SU-DHL-6 (cell line): ENCODE results near the gene UGT1A4.

ENCODE experiments used
- H2AFZ ChIP-seq: fragments of 200-600 bp; sonication (generic); 2 replicates; pipeline ENCODE4 v1.6.1; 2014; ENCODE audit warnings: low read depth, mild to moderate bottlenecking, moderate library complexity, mixed read lengths, antibody characterized with exemption, low read length; ENCODE audit not compliant: severe bottlenecking
- H3F3A ChIP-seq: fragments of 200-600 bp; shearing (Covaris generic); 2 replicates; pipeline ENCODE4 v1.6.0; 2016; ENCODE audit warnings: antibody characterized with exemption, mild to moderate bottlenecking; ENCODE audit not compliant: insufficient read depth
- H3K27ac ChIP-seq: fragments of 200-600 bp; sonication (generic); 2 replicates; pipeline ENCODE4 v1.5.1; 2016; ENCODE audit warnings: low read depth, mild to moderate bottlenecking, low read length, moderate library complexity, mixed read lengths
- H3K27me3 ChIP-seq: fragments of 200-600 bp; sonication (generic), shearing (Covaris generic); 2 replicates; pipeline ENCODE4 v1.6.0; 2014; ENCODE audit warnings: mild to moderate bottlenecking, low read length
- H3K36me3 ChIP-seq: fragments of 200-600 bp; sonication (generic); 2 replicates; pipeline ENCODE4 v1.6.1; 2014; ENCODE audit warnings: mild to moderate bottlenecking, low read length, mixed read lengths
- H3K4me2 ChIP-seq: fragments of 300-600, 200-600 bp; shearing (Covaris generic), sonication (generic); 2 replicates; pipeline ENCODE4 v1.6.0; 2014; ENCODE audit warnings: low read length, low read depth, mild to moderate bottlenecking; ENCODE audit not compliant: poor library complexity, severe bottlenecking
- H3K4me3 ChIP-seq: fragments of 200-600 bp; sonication (generic); 2 replicates; pipeline ENCODE4 v1.5.1; 2014; ENCODE audit warnings: antibody characterized with exemption, low read length, mild to moderate bottlenecking, mixed read lengths; ENCODE audit not compliant: insufficient read depth, poor library complexity, severe bottlenecking
- H3K79me2 ChIP-seq: fragments of 200-600 bp; sonication (generic); 2 replicates; pipeline ENCODE4 v1.6.1; 2014; ENCODE audit warnings: mild to moderate bottlenecking, low read length, moderate library complexity; ENCODE audit not compliant: insufficient read depth
- H3K9ac ChIP-seq: fragments of 200-600 bp; sonication (generic); 2 replicates; pipeline ENCODE4 v1.7.0; 2014; ENCODE audit warnings: mild to moderate bottlenecking, low read length
- H3K9me2 ChIP-seq: fragments of 200-600 bp; sonication (generic); replicated peaks from 2 replicates; pipeline ENCODE4 v1.6.1; 2014; ENCODE audit warnings: low read length; ENCODE audit not compliant: insufficient read depth
- H3K9me3 ChIP-seq: fragments of 200-600 bp; sonication (generic); 2 replicates; pipeline ENCODE4 v1.6.1; 2014; ENCODE audit warnings: low read length, mixed read lengths; ENCODE audit not compliant: insufficient read depth
- H4K20me1 ChIP-seq: fragments of 200-600 bp; sonication (generic); 2 replicates; pipeline ENCODE4 v1.6.1; 2014; ENCODE audit warnings: low read depth, mild to moderate bottlenecking, antibody characterized with exemption, low read length, moderate library complexity, mixed read lengths
- EZH2phosphoT487 ChIP-seq: fragments of 200-600 bp; sonication (generic), shearing (Covaris generic); conservative IDR thresholded peaks from 2 replicates; pipeline ENCODE4 v1.6.1; 2018; ENCODE audit warnings: mild to moderate bottlenecking, antibody characterized with exemption, low read length, moderate library complexity, mixed read lengths
- TF ChIP-seq, protein P1 (sequence below): fragments of 200-600 bp; sonication (generic); IDR thresholded peaks from one replicate; pipeline ENCODE4 v1.5.1; 2017; ENCODE audit warnings: antibody characterized with exemption, mild to moderate bottlenecking, low read length, moderate library complexity; ENCODE audit not compliant: insufficient read depth, poor library complexity, severe bottlenecking

The UGT1A4 gene

GRCh38 chr2:233758849-233759248 lies 40.3 kb downstream of the UGT1A4 start:
- no peaks in the 10 kb centered on the region for H3K27me3 ChIP-seq
- no peak overlapping the region for H3K4me3 ChIP-seq
- H3K27ac ChIP-seq: no peak overlapping the region
- no peak for TF ChIP-seq EZH2phosphoT487
- TF ChIP-seq, protein P1, sequence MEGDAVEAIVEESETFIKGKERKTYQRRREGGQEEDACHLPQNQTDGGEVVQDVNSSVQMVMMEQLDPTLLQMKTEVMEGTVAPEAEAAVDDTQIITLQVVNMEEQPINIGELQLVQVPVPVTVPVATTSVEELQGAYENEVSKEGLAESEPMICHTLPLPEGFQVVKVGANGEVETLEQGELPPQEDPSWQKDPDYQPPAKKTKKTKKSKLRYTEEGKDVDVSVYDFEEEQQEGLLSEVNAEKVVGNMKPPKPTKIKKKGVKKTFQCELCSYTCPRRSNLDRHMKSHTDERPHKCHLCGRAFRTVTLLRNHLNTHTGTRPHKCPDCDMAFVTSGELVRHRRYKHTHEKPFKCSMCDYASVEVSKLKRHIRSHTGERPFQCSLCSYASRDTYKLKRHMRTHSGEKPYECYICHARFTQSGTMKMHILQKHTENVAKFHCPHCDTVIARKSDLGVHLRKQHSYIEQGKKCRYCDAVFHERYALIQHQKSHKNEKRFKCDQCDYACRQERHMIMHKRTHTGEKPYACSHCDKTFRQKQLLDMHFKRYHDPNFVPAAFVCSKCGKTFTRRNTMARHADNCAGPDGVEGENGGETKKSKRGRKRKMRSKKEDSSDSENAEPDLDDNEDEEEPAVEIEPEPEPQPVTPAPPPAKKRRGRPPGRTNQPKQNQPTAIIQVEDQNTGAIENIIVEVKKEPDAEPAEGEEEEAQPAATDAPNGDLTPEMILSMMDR: no peak
- H3K4me2 ChIP-seq: no peak overlapping the region
- no peaks in the 10 kb centered on the region for H3K36me3 ChIP-seq
- no peaks in the 10 kb centered on the region for H3K9me2 ChIP-seq
- no peak overlapping the region for H3K9ac ChIP-seq
- no peaks in the 10 kb centered on the region for H4K20me1 ChIP-seq
- no peaks in the 10 kb centered on the region for H3K9me3 ChIP-seq
- no peaks in the 10 kb centered on the region for H3F3A ChIP-seq
- H3K79me2 ChIP-seq: no peaks in the 10 kb centered on the region
- no peak overlapping the region for H2AFZ ChIP-seq

- H3K4me3 ChIP-seq: no peak within 1 kb of the TSS
- H3K36me3 ChIP-seq: no peaks in the 10 kb centered on the region
- no peaks in the 10 kb centered on the region for H4K20me1 ChIP-seq
- no peaks in the 10 kb centered on the region for H3K9me2 ChIP-seq
- H3K27me3 ChIP-seq: no peaks in the 10 kb centered on the region
- H3K4me2 ChIP-seq: no peak within 1 kb of the TSS
- H3F3A ChIP-seq: no peaks in the 10 kb centered on the region
- H3K79me2 ChIP-seq: no peaks in the 10 kb centered on the region
- no peak within 1 kb of the TSS for H2AFZ ChIP-seq
- TF ChIP-seq, protein P1: no peak
- no peak for TF ChIP-seq EZH2phosphoT487
- no peak within 1 kb of the TSS for H3K27ac ChIP-seq
- H3K9me3 ChIP-seq: no peaks in the 10 kb centered on the region
- H3K9ac ChIP-seq: no peak within 1 kb of the TSS
These were observed 41.5 kb downstream of the UGT1A4 start, which contains the start of gene UGT1A1 for GRCh38 chr2:233760043-233760442. UGT1A1 (plus strand) TSS chr2:233760270; CDS start chr2:233760288, 18 bp downstream.

GRCh38 chr2:233761040-233761769 lies 42.7 kb downstream of the UGT1A4 start:
- TF ChIP-seq, protein P1: no peak
- TF ChIP-seq EZH2phosphoT487: no peak
- H3K4me2 ChIP-seq: no peak overlapping the region

More at GRCh38 chr2:233761040-233761769, 42.7 kb downstream of the UGT1A4 start:
- no peaks in the 10 kb centered on the region for H3K9me2 ChIP-seq
- H3K27me3 ChIP-seq: no peaks in the 10 kb centered on the region
- no peaks in the 10 kb centered on the region for H3F3A ChIP-seq
- no peak overlapping the region for H2AFZ ChIP-seq
- H4K20me1 ChIP-seq: no peaks in the 10 kb centered on the region
- no peak overlapping the region for H3K27ac ChIP-seq
- no peak overlapping the region for H3K4me3 ChIP-seq
- H3K9ac ChIP-seq: no peak overlapping the region
- no peaks in the 10 kb centered on the region for H3K79me2 ChIP-seq
- H3K9me3 ChIP-seq: no peaks in the 10 kb centered on the region
- H3K36me3 ChIP-seq: no peaks in the 10 kb centered on the region
